NCI-H2081 treated with DMSO at 0.1 percent for 48 hours (cell line): ENCODE measurements around the gene PCBP3.
"Not testable (repeated sequence)": the region's sequence is repeated elsewhere in the genome, so short reads cannot be mapped to it uniquely, and the experiment has no call there.

Experiments
- DNase-seq: peaks from one replicate; lab custom pipeline; 2025; lab: John Stamatoyannopoulos, UW

Gene PCBP3

DNA sequence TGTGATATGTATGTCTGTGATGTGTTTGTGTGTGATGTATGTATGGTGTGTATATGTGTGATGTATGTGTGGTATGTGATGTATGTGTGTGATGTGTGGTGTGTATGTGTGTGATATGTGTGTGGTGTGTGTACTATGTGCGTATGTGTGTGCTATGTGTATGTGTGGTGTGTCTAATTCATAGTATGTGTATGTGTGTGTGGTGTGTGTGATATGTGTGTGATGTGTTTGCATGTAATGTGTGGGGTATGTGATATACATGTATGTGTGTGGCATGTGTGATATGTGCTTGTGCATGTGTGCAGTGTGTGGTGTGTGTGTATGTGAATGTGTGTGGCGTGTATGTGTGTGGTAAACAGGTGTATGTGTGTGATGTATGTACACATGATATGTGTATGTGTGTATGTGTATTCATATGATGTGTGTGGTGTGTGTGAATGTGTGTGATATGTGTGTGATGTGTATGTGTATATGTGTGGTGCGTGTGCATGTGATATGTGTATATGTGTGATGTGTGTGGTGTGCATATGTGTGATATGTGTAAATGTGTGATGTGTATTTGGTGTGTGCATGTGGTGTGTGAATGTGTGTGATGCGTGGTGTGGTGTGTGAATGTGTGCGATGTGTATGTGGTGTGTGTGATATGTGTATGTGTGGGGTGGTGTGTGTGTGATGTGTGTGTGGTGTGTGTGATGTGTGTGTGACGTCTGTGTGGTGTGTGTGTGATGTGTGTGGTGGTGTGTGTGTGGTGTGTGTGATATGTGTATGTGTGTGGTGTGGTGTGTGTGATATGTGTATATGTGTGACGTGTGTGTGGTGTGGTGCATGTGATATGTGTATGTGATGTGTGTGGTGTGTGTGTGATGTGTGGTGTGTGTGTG lies 8.0 kb upstream of the PCBP3 start:
- DNase-seq, result no peak

DNA sequence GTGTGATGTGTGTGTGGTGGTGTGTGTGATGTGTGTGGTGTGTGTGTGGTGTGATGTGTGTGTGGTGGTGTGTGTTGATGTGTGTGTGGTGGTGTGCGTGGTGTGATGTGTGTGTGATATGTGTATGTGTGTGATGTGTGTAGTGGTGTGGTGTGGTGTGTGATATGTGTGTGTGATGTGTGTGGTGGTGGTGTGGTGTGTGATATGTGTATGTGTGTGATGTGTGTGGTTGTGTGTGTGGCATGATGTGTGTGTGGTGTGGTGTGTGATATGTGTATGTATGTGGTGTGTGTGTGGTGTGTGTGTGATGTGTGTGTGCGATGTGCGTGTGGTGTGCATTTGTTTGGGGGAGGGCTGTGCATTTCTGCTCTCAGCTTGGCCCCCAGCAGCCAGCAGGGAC lies 7.1 kb upstream of the PCBP3 start:
- DNase-seq, result no peak

DNA sequence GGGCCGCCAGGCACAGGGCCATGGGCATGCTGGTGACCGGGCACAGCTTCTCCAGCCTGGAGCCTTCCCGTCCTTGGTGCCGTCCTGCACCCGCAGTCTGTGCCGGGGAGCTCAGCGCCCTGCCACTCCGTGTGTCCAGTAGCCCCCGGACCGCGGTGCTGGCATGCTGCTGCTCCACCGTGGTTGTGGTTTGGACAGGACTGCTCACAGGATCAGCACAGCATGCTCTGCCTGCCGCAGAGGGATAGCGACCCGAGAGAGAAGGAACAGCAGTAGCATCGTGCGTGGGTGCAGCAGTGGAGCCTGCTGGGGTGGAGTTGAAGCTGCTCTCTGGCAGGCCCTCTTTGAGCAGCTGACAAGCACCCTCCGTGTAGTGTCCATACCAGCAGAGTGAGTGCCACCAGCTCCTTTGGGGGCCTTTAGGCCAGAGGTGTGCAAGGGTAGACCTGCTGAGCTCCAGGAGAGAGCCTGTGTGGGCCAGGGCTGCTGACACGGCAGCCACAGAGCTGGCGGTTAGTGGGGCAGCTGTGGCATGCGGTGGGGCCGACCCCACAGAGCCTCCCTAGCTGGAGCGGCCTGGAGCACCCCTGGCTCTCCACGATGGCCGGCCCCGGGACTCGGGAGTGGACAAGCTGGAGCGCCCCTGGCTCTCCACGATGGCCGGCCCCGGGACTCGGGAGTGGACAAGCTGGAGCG lies 6.4 kb upstream of the PCBP3 start:
- no peak for DNase-seq

DNA sequence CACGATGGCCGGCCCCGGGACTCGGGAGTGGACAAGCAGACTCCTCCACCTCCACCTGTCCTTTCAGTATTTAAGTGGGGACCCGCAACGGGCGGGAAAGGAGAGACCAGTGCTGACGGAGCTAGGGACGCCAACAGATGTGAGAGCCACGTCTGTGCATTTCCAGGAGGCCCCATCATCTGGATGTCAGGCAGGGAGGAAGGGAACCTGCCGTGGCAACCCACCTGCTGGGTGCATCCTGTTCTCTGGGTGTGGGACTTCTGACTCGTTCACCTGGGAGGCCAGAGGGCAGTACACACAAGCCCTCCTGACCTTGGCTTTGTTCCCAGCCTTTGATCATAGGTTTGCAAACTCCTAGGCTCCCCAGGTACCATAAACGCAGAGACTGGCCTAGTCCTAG lies 5.6 kb upstream of the PCBP3 start:
- no peak for DNase-seq

DNA sequence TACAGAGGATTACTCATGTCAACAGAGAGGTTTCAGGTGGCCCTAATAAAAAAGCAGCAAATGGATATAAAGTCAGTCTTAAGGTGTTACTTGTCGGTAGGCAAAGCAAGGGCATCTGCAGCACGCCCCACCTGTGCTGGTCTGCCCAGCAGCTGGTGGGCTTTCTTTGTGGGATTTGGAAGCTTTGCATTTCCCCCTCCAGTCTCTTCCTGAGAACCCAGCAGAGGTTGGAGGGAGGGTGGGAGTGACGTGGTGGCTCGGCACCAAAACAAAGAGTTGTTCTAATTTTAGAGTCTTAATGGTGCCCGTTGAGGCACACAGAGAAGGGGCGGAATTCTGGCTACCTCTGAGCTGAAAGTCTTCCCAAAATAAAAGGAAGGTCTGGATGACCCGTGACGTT lies 4.8 kb upstream of the PCBP3 start:
- DNase-seq, result no peak

DNA sequence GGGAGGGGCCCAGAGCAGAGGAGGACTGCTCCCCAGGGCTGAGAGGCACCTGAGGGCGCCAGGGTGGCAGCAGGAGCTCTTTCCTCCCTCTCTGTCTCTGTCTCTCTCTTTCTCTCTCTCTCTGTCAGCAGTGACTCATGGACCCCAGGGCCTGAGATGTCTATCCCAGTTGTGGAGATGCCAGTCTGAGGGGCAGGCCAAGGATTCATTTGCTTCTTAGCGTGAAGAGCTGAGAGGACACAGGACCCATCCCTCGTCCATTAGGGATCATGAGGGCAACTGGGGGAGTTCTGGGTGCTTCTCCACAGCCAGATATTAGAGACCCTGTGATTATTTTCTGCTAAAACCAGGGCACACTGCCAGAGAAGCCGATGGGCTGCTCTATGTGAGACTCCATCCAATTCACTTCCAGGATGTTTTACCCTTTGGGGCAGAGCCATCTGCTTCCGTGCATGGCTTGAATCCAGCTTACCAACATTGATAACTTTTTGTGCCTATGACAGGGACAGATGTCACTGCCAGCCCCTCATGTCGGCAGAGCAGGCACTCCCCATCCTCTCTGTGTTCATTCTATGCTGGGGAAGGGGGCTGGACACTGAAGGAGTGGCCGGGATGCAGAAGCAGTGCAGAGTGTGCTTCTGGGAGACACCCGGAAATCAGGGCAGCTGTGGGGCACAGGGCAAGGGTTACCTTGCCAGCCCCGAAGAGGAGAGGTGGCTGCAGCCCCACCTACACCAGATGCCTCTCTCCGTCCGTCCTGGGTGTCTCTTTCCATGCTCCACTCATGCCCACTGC lies 4.1 kb upstream of the PCBP3 start:
- DNase-seq, result no peak

DNA sequence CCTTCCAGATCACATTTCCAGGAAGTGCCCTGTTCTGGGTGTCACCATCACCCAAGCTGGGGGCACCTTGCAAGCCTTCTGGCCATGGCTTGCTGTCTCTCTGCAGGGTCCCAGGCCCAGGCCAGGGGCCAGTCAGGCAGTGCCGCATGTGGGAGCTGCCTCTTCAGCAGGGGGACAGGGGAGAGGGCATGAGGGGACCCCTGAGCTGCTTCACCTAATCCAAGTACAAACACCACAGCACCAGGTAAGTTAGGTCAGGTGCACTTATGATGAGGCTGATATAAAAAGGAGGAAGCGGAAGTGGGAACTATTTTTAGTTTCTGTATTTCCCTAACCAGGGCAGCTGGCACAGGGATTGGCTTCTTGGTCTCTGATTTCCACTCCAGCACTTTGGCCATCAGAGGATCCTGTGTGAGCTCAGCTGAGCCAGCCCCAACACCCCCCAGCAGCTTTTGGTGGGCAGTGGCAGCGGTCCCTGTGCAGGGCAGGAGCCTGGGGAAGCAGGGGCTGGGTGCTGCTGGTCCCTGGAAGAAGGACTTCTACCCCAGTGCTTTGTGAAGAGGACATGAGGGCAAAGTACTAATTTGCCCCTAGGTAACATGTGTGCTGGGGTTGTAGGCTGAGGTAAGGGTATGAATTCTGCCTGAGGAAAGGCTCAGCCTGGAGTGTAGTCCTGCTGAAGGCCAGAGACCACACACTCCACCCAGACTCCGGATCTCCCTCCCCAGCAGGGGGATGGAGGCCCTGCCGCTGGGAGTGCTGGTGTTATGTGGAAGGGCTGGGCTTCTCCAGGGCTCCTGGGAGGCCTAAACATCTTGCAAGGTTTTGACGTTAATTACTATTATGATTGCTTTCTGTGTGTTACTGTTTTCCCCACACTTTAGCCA lies 3.3 kb upstream of the PCBP3 start:
- no peak for DNase-seq

DNA sequence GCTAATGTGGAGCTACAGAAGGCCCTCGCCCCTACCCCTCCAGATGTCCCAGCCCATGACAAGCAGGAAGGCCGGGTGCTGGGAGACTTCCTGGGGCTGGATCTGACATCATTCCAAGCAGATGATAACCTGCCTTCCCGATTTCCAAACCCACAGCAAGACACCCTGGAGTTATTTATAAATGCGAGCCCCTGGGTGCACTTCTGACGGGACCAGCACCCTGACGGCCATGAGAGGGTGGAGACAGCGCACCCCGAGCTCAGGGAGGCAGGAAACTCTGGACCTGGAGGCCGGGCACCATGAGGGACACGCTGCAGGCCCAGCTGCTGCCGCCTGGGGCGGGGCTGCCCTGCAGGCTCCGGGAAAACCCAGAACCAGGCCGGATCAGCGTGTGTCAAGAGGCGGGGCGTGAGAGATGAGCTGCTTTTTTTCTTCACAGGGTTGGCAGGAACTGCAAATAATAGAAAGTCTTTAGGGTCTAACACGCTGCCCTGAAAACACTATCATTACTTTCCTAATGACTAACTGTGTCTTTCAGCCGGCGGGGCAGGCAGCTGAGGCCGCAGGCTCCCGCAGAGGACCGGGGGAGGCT lies 2.5 kb upstream of the PCBP3 start:
- no peak for DNase-seq

DNA sequence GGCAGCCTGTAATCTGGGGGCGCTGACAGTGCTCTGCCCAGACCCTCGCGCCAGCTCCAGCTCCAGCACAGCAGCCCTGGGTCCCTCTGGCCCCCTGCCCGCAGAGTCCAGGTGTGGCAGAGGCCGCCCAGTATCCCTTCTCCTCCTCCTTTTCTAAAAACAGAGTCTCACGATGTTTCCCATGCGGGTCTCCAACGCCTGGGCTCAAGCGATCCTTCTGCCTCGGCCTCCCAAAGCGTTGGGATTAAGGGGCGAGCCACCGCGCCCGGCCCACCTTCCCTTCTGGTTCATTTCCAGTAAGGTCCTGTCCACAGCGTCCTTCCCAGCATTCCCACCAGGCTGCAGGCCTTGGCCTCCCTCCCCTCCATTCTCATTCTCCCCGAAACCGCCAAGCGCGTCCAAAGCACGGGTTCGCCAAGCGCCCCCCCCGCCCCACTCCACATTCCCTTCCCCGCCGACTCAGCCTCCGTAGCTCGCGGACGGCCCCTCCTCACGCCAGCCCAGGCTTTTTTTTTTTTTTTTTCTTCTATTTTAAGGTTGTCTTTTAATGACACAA lies 2.0 kb upstream of the PCBP3 start:
- DNase-seq, result no peak

DNA sequence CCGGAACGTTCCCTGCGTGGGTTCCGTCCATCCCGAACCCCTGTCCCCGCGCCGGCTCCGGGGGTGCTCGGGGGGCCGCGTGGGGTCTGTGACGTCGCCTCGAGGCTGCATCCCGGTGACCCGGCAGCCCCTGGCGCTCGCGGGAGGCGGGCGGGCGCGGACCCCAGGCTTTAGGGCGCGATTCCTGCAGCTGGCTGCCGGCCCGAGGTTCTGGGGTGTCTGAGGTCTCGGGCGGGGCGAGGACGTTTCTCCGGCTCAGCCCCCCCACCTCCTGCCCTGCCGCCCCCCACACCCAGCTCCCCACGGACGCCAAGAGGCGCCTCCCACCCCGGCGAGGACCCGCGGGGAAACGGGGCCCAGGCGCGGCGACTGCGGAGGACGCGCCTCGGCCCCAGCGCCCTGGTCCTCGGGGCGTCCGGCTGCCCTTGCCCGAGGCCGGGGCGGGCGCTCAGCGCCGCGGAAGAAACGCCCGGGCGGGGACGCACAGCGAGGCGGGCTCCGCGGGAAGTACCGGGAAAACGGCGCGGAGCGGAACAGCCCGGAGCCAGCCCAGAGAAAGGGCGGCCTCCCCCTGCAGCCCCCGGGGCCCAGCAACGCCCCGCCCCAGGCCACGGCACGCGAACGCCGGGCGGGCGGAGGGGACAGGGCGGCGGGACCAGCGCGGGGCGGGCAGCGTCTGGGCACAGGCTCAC lies 1.3 kb upstream of the PCBP3 start:
- no peak for DNase-seq

DNA sequence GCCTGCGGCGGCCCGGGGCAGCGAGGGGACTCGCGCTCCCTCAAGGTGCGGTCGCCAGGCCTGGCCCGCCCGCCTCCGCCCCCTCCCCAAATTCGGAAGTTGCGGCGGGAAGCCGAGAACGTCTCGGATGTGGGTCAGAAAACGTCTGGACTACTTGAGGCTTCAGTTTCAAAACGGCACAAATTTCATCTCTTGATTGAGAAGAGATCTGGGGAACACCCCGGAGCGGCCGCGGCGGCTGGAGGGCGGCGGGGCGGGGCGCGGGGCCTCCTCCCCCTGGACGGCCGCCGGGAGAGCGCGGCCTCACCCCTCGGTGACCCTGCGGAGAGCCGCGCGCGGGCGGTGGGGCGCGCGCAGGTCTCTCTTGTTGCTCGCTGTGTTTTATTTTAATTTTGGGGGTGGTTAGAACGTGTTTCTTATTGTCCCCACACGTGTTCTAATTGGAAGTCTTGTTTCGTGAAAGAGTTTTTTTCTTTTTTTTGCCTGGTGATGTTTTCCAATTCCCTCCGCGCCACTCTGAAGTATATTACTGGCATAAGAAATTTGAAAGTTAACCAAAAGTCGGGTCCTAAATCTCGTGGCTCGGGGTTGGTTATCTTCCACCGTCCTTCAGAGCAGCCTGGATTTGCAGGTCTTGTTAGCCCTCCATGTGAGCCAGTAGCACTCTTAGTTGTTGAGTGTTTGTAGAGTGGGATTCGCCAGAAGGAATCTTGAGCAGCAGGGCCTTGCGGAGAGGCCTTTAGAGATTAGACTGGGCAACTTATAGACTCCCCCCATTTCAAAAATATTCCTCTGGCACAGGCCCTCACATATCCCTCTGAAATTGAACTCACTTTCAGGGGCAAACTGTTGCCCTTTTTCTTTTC lies 749 bp downstream of the PCBP3 start:
- no peak for DNase-seq

DNA sequence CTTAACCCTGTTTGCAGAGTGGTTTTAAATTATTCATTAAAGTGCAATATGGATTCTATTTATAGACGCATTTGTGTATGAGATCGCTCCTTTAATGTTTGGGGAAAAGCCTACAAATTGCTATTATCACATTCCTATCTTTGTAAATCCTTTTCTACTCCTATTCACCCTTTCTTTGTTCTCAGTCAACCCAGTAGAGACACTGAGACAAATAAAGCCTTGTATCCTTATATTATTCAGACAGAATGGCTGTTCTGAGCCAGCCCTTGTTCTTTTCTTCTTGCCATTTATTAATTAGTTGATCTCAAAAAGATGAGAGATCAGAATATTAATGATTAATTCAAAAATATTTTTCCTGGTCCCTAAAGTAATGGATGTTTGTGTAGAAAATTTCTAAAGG lies 8.4 kb downstream of the PCBP3 start:
- no peak for DNase-seq

DNA sequence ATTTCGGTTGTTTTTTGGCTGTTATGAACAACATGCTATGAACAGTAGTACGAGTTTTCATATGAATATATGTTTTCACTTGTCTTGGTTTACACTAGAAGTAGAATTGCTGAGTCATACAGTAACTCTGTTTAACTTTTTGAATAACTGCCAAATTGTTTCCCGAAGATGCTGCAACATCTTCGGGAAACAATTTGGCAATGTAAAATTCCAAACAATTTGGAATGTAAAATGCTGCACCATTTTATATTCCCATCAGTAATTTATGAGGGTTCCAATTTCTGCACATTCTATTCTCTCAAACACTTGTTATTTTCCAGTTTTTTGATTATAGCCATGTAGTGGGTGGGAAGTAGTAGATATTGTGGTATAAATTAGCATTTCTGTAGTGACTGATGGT lies 11.6 kb downstream of the PCBP3 start:
- DNase-seq, result no peak

DNA sequence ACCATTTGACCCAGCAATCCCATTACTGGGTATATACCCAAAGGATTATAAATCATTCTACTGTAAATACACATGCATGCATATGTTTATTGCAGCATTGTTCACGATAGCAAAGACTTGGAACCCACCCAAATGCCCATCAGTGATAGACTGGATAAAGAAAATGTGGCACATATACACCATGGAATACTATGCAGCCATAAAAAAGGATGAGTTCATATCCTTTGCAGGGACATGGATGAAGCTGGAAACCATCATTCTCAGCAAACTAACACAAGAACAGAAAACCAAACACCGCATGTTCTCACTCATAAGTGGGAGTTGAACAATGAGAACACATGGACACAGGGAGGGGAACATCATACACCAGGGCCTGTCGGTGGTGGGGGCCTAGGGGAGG lies 12.6 kb downstream of the PCBP3 start:
- DNase-seq, result not testable (repeated sequence)

DNA sequence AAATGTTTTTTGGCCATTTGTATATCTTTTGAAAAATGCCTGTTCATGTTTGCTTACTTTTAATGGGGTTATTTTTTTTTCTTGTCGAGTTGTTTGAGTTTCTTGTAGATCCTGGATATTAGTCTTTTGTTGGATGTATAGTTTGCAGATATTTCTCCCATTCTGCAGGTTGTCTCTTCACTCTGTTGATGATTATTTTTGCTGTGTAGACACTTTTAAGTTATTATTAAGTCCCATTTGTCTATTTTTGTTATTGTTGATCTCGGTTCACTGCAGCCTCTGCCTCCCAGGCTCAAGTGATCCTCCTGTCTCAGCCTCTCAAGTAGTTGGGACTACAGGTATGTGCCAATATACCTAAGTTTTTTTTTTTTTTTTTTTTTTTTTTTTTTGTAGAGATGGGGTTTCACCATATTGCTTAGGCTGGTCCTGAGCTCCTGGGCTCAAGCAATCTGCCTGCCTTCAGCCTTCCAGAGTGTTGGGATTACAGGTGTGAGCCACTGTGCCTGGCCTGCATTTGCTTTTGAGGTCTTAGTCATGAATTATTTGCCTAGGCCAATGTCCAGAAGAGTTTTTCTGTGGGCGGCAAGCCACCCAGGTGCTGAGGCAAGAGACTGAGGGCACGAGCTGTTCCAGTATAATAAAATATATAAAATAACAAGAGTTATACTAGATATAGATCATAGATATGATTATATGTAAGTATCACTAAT lies 18.5 kb downstream of the PCBP3 start:
- not testable (repeated sequence) for DNase-seq

DNA sequence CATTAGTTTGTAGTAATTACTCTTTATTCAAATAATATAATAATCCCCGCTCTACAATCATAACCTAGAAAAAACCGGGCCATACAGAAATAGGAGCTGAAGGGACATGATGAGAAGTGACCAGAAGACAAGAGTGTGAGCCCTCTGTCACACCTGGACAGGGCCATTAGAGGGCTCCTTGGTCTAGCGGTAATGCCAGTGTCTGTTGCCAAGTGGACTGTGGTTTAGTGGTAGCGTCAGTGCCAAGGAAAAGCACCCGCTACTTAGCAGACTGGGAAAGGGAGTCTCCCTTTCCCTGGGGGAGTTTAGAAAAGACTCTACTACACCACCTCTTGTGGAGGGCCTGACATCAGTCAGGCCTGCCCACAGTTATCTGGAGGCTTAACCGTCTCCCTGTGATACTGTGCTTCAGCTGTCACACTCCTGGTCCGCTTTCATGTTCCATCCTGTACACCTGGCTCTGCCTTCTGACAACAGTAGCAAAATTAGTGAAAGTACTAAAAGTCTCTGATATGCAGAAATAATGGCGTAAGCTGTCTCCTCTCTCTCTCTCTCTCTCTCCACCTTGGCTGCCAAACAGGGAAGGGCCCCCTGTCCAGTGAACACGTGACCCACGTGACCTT lies 19.2 kb downstream of the PCBP3 start:
- DNase-seq, result not testable (repeated sequence)

DNA sequence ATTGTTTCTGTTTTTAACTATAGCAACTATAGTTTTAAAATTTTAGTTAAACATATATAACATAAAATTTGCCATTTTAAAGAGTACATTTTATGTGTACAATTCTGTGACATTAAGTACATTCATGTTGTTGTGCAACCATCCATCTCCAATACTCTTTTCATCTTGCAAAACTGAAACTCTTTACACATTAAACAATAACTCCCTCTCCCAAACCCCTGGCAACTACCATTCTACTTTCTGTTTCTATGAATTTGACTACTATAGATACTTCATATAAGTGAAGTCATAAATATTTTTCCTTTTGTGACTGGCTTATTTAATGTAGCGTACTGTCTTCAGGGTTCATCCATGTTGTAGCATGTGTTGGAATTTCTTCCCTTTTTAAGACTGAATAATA lies 25.9 kb downstream of the PCBP3 start:
- no peak for DNase-seq

DNA sequence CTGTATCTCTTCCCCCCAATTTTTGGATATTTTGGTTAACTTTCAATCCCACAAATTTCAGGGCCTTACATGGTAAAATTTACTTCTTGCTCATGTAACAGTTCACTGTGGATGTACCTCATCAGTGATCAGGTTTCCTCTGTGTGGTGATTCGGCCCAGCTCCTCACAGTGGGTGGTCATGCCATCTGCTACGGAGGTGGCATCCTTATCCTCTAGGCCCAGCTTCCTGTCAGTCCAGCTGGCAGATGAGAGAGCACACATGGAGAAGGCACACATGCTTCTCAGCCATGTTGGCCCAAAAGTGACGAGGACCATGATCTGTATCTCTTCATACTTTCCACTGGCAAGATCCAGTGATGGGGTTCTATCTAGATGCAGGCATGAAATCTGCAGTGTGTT lies 27.2 kb downstream of the PCBP3 start:
- DNase-seq, result no peak
